ENCODE results near the gene ZNF652. TPM values are rescaled to one million over a fixed set of nuclear protein-coding genes. Genes with fewer than 3 reads are reported as not detected.
"Not testable (repeated sequence)": the region's sequence is repeated elsewhere in the genome, so short reads cannot be mapped to it uniquely, and the experiment has no call there.

The ZNF652 gene
- total RNA-seq, 4 donors from 2014 or later: 56.0 to 124 (median 92.2) TPM

- WGBS, 2 donors (ENCODE audit: low coverage in 1 of 2): 46 to 59% methylated on average over 3 to 4 of the region's 9 CpGs
- peak overlapping the region in 3 of 4 donors; percentile 76 to 80 (median 77) for H3K27ac ChIP-seq
- no peak for TF ChIP-seq POLR2A (IDR thresholded peaks at IDR 0.05)
- TF ChIP-seq POLR2AphosphoS5 (IDR thresholded peaks at IDR 0.05): no peak
- TF ChIP-seq EP300 (IDR thresholded peaks at IDR 0.05): no peak
- TF ChIP-seq CTCF (IDR thresholded peaks at IDR 0.05): no peak
- H3K36me3 ChIP-seq: no peaks in the 10 kb centered on the region
- no peak overlapping the region for H3K4me3 ChIP-seq
- no peaks in the 10 kb centered on the region for H3K27me3 ChIP-seq
- H3K4me1 ChIP-seq: peaks cover 0 to 60% (median 14%) of the 10 kb centered on the region in 3 donors
- ATAC-seq: no peak
- no peaks in the 10 kb centered on the region for H3K9me3 ChIP-seq
Observed at GRCh38 chr17:49390548-49391324, 28.7 kb upstream of the ZNF652 start.

DNA sequence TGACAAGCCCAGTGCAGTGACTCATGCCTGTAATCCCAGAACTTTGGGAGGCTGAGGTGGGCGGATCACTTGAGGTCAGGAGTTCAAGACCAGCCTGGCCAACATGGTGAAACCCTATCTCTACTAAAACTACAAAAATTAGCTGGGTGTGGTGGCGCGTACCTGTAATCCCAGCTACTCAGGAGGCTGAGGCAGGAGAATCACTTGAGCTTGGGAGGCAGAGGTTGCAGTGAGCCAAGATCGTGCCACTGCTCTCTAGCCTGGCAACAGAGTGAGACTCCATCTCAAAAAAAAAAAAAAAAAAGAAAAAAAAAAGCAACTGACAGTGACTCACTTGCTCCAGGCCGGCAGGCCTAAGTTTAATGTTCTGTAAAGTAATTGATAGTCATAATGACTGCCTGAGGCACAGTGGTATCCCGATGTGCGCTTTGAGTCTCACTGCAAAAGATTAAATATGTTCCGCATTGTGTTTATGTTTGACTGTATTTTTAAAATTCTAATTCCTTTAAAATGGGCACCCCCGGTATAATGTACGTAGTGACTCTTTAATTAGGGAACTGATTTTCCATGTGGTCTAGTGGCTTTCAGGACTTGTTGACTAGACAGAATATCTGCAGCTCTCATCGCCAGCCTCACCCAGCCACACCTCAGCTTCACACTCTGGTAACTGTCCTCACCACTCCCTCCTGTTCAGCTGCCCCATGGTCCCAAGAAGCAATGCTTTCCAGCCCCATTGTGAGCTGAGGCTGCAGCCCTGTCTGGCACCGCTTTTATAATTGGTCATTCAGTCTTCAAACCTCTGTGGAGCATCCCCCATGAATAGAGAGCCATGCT lies 27.7 kb upstream of the ZNF652 start:
- not testable (repeated sequence) for ATAC-seq
- peak overlapping the region in 3 of 4 donors; percentile 76 to 80 (median 77) for H3K27ac ChIP-seq
- WGBS, 2 donors (ENCODE audit: low coverage in 1 of 2): 51 to 70% methylated on average over 7 to 10 of the region's 12 CpGs

GRCh38 chr17:49388692-49389513 lies 26.9 kb upstream of the ZNF652 start:
- Histone ChIP-seq H3K4me1 (peaks cover 0 to 50% (median 9%) of the 10 kb centered on the region in 3 donors), H3K36me3 (no peaks in the 10 kb centered on the region), H3K4me3 (no peak overlapping the region), H3K27me3 (no peaks in the 10 kb centered on the region), H3K9me3 (no peaks in the 10 kb centered on the region), H3K27ac (no peak overlapping the region)
- no peak for ATAC-seq
- TF ChIP-seq CTCF (IDR thresholded peaks at IDR 0.05) (no peak), POLR2AphosphoS5 (IDR thresholded peaks at IDR 0.05) (no peak), EP300 (IDR thresholded peaks at IDR 0.05) (no peak), POLR2A (IDR thresholded peaks at IDR 0.05) (no peak)
- WGBS, 2 donors (ENCODE audit: low coverage in 1 of 2): 69 to 79% methylated on average over 3 to 5 of the region's 8 CpGs

More for the DNA sequence above, 27.7 kb upstream of the ZNF652 start:
- not testable (repeated sequence) for H3K27me3 ChIP-seq, H3K4me3 ChIP-seq, H3K9me3 ChIP-seq, H3K36me3 ChIP-seq
- peaks cover 0 to 57% (median 13%) of the 10 kb centered on the region in 3 donors for H3K4me1 ChIP-seq

DNA sequence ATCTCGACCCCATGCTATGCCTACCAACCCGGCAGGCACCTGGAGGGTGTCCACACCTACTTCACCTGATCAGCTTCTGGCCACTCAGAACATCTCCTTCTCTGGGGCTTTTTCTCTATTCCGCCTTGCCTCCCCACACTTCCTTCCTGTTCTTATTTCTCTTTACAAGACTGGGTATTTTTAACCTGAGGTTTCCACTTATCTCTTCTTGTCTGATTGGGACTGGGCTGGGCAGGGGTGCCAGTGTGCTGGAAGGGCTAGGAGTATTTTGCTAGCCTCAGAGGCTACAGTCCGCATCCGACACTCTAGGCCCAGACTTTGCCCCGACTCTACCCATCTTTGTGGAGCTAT lies 26.2 kb upstream of the ZNF652 start:
- no peaks in the 10 kb centered on the region for H3K36me3 ChIP-seq
- no peak overlapping the region for H3K27ac ChIP-seq
- no peaks in the 10 kb centered on the region for H3K27me3 ChIP-seq
- 97 to 100% methylated on average over 3 to 5 of the region's 6 CpGs for WGBS, 2 donors (ENCODE audit: low coverage in 1 of 2)
- no peaks in the 10 kb centered on the region for H3K9me3 ChIP-seq
- H3K4me3 ChIP-seq: no peak overlapping the region
- TF ChIP-seq POLR2AphosphoS5 (IDR thresholded peaks at IDR 0.05): no peak
- no peak for TF ChIP-seq POLR2A (IDR thresholded peaks at IDR 0.05)
- no peak for TF ChIP-seq CTCF (IDR thresholded peaks at IDR 0.05)
- no peak for TF ChIP-seq EP300 (IDR thresholded peaks at IDR 0.05)
- H3K4me1 ChIP-seq: peaks cover 0 to 43% (median 9%) of the 10 kb centered on the region in 3 donors
- ATAC-seq: no peak
